Measurements from ENCODE around the gene CKS2.
"Not testable (repeated sequence)": the region's sequence is repeated elsewhere in the genome, so short reads cannot be mapped to it uniquely, and the experiment has no call there.

The CKS2 gene

DNA sequence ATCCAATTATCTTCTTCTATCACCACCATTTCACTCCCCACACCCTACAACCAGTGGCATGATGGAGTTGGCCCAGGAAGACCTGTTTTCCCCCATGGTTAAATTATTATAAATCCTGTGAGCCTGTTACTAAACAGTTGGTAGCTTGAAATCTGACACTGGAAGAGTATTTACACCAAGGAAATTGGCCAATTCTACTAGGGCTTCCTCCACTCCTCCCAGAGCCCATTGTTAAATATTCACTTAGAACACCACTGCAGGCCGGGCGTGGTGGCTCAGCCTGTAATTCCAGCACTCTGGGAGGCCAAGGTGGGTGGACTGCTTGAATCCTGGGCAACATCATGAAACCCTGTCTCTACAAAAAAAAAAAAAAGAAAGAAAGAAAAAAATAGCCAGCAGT is 32.4 kb upstream of the CKS2 start:
- H3K27ac ChIP-seq = no peak overlapping the region
- CTCF ChIA-PET = interaction anchor here (0.5 to 1.0 kb wide), 10 partner anchors 16 to 371 kb away, joined by 3 to 6 read pairs (median 3); no protein-coding TSS in a partner anchor
- DNase-seq (ENCODE audit: low spot score) = no peak
- POLR2A ChIA-PET (ENCODE audit: low non-redundant PET) = no interaction called here
- TF ChIP-seq, protein P1, sequence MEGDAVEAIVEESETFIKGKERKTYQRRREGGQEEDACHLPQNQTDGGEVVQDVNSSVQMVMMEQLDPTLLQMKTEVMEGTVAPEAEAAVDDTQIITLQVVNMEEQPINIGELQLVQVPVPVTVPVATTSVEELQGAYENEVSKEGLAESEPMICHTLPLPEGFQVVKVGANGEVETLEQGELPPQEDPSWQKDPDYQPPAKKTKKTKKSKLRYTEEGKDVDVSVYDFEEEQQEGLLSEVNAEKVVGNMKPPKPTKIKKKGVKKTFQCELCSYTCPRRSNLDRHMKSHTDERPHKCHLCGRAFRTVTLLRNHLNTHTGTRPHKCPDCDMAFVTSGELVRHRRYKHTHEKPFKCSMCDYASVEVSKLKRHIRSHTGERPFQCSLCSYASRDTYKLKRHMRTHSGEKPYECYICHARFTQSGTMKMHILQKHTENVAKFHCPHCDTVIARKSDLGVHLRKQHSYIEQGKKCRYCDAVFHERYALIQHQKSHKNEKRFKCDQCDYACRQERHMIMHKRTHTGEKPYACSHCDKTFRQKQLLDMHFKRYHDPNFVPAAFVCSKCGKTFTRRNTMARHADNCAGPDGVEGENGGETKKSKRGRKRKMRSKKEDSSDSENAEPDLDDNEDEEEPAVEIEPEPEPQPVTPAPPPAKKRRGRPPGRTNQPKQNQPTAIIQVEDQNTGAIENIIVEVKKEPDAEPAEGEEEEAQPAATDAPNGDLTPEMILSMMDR (conservative IDR thresholded peaks at IDR 0.05; ENCODE audit: low read depth) = no peak

- H3K27ac ChIP-seq = no peak overlapping the region
- ChIA-PET CTCF (interaction anchor here (0.5 to 1.0 kb wide), 9 partner anchors 15 to 372 kb away, joined by 3 to 6 read pairs (median 3); no protein-coding TSS in a partner anchor), POLR2A (ENCODE audit: low non-redundant PET) (no interaction called here)
- DNase-seq (ENCODE audit: low spot score) = peak; percentile 60
- TF ChIP-seq, protein P1 (conservative IDR thresholded peaks at IDR 0.05; ENCODE audit: low read depth) = peak; percentile 68
Observed at GRCh38 chr9:89278997-89279739, 31.8 kb upstream of the CKS2 start.

- ChIA-PET CTCF (interaction anchor here (1.5 kb wide), 1 partner anchor 109 kb away, joined by 3 read pairs; no protein-coding TSS in a partner anchor), POLR2A (ENCODE audit: low non-redundant PET) (no interaction called here)
- TF ChIP-seq, protein P1 (conservative IDR thresholded peaks at IDR 0.05; ENCODE audit: low read depth) = no peak
- DNase-seq (ENCODE audit: low spot score) = no peak
- no peak overlapping the region for H3K27ac ChIP-seq
Observed at GRCh38 chr9:89281106-89281505, 29.9 kb upstream of the CKS2 start.

- H3K27ac ChIP-seq; POLR2A ChIA-PET (ENCODE audit: low non-redundant PET); CTCF ChIA-PET; DNase-seq (ENCODE audit: low spot score): not testable (repeated sequence)
Observed at GRCh38 chr9:89282248-89282968, 28.6 kb upstream of the CKS2 start.

- TF ChIP-seq, protein P1 (conservative IDR thresholded peaks at IDR 0.05; ENCODE audit: low read depth) = no peak
- POLR2A ChIA-PET (ENCODE audit: low non-redundant PET) = no interaction called here
- DNase-seq (ENCODE audit: low spot score) = no peak
Observed at GRCh38 chr9:89284076-89284475, 26.9 kb upstream of the CKS2 start.

DNA sequence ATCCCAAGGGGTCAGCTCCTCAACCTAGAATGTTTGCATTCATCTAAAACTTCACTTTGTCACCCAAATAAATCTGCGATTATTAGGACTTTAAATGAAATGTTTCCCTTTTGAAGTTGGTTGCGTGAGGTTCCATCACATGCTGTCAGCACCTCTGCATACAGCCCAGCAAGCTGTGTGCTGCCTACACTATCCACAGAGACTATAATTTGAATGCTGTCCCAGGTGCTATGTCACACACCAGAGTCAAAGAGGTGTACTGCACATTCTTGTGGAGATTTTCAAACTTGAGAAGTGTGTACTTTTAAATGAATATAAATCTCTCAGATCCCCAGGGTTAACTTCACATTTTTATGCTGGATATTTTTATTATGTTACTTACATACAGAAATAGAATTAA is 19.3 kb upstream of the CKS2 start:
- no peak for DNase-seq (ENCODE audit: low spot score)
- POLR2A ChIA-PET (ENCODE audit: low non-redundant PET) = no interaction called here
- CTCF ChIA-PET = no interaction called here
- no peak overlapping the region for H3K27ac ChIP-seq
- TF ChIP-seq, protein P1 (conservative IDR thresholded peaks at IDR 0.05; ENCODE audit: low read depth) = no peak

More at GRCh38 chr9:89284076-89284475, 26.9 kb upstream of the CKS2 start:
- no peak overlapping the region for H3K27ac ChIP-seq
- CTCF ChIA-PET = no interaction called here

DNA sequence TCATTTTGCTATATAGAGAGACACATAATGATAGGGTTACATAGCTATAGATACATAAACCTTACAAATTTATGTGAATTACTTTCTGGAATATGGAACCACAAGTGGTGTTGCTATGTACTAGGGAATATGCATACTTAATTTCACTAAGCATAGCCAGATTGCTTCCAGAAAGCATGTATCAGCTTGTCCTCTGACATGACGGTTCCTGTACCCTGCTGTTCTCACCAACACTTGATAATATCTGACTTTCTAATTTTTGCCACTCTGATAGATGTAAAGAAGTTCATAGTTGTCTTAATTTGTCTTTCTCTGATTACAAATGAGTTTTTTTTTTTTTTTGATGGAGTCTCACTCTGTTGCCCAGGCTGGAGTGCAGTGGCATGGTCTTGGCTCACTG is 18.0 kb upstream of the CKS2 start:
- POLR2A ChIA-PET (ENCODE audit: low non-redundant PET) = no interaction called here
- no peak overlapping the region for H3K27ac ChIP-seq
- CTCF ChIA-PET = interaction anchor here (0.6 kb wide), 2 partner anchors 360 to 1100 kb away, joined by 3 to 4 read pairs; no protein-coding TSS in a partner anchor

More for the DNA sequence above, 18.0 kb upstream of the CKS2 start:
- DNase-seq (ENCODE audit: low spot score) = no peak
- TF ChIP-seq, protein P1 (conservative IDR thresholded peaks at IDR 0.05; ENCODE audit: low read depth) = no peak

Measured in RWPE1 (cell line).